Measurements from ENCODE around the gene RGS3. TPM values are rescaled to one million over a fixed set of nuclear protein-coding genes. Genes with fewer than 3 reads are reported as not detected.

Gene RGS3
- total and polyA plus RNA-seq, 10 of the 15 experiments (the other 5 are each of a cell fraction or from before 2014, with no cell fraction given): 2.9 to 138 (median 28.8) TPM

GRCh38 chr9:113416149-113416721, 47.3 kb upstream of the RGS3 start (continued):
- TF ChIP-seq ZBTB11 (CRISPR knock-in tag; IDR thresholded peaks at IDR 0.05): no peak
- TF ChIP-seq EP300 (IDR thresholded peaks at IDR 0.05; ENCODE audit: borderline replicate concordance in 1 of 2, control insufficient read depth in 1 of 2, low read depth in 2 of 2, low read length in 2 of 2): 0 out of 4 replicates have a peak, but pooled peaks of 1 of the 2 experiments have one; percentile 45
- TF ChIP-seq EED (IDR thresholded peaks at IDR 0.05; ENCODE audit: low read depth): peak; percentile 58; the same call in 1 of the 2 replicates
- TF ChIP-seq TCF12 (IDR thresholded peaks at IDR 0.05; ENCODE audit: low read depth, low read length): peak; percentile 81
- TF ChIP-seq, protein P1, sequence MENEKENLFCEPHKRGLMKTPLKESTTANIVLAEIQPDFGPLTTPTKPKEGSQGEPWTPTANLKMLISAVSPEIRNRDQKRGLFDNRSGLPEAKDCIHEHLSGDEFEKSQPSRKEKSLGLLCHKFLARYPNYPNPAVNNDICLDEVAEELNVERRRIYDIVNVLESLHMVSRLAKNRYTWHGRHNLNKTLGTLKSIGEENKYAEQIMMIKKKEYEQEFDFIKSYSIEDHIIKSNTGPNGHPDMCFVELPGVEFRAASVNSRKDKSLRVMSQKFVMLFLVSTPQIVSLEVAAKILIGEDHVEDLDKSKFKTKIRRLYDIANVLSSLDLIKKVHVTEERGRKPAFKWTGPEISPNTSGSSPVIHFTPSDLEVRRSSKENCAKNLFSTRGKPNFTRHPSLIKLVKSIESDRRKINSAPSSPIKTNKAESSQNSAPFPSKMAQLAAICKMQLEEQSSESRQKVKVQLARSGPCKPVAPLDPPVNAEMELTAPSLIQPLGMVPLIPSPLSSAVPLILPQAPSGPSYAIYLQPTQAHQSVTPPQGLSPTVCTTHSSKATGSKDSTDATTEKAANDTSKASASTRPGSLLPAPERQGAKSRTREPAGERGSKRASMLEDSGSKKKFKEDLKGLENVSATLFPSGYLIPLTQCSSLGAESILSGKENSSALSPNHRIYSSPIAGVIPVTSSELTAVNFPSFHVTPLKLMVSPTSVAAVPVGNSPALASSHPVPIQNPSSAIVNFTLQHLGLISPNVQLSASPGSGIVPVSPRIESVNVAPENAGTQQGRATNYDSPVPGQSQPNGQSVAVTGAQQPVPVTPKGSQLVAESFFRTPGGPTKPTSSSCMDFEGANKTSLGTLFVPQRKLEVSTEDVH (IDR thresholded peaks at IDR 0.05; ENCODE audit: low read depth, partially characterized antibody): no peak
- no peak for TF ChIP-seq NFYA (IDR thresholded peaks at IDR 0.05; ENCODE audit: borderline replicate concordance, low read depth, low read length)
- TF ChIP-seq TBL1XR1 (IDR thresholded peaks at IDR 0.05; ENCODE audit: low read depth, low read length): no peak
- no peak for TF ChIP-seq HDAC2 (IDR thresholded peaks at IDR 0.05)
- TF ChIP-seq SPI1 (IDR thresholded peaks at IDR 0.05; ENCODE audit: borderline replicate concordance, insufficient read depth, low read depth, low read length): peak; percentile 89
- no peak for TF ChIP-seq CHD4 (IDR thresholded peaks at IDR 0.05)
- TF ChIP-seq BACH1 (IDR thresholded peaks at IDR 0.05; ENCODE audit: borderline replicate concordance): no peak
- TF ChIP-seq TCF3 (IDR thresholded peaks at IDR 0.05; ENCODE audit: borderline replicate concordance, insufficient read depth, low read depth, low read length): no peak; the same call in 1 of the 2 replicates
- no peak for TF ChIP-seq ATF2 (IDR thresholded peaks at IDR 0.05; ENCODE audit: low read length)
- no peak for TF ChIP-seq KLF5 (IDR thresholded peaks at IDR 0.05; ENCODE audit: partially characterized antibody)
- no peak for TF ChIP-seq MEF2A (IDR thresholded peaks at IDR 0.05; ENCODE audit: insufficient read depth, low read depth, low read length)
- TF ChIP-seq FOXK2 (IDR thresholded peaks at IDR 0.05): no peak
- TF ChIP-seq RAD51 (IDR thresholded peaks at IDR 0.05): no peak
- no peak for TF ChIP-seq SRF (IDR thresholded peaks at IDR 0.05; ENCODE audit: low read depth in 2 of 2, low read length in 2 of 2)
- peak; percentile 59; the same call in 1 of the 2 replicates for TF ChIP-seq IKZF1 (conservative IDR thresholded peaks at IDR 0.05)
- TF ChIP-seq BRCA1 (IDR thresholded peaks at IDR 0.05; ENCODE audit: low read depth, low read length): no peak
- TF ChIP-seq STAT3 (IDR thresholded peaks at IDR 0.05; ENCODE audit: low read depth, low read length): no peak
- TF ChIP-seq WRNIP1 (IDR thresholded peaks at IDR 0.05; ENCODE audit: borderline replicate concordance, low read depth, low read length): no peak
- TF ChIP-seq MYB (IDR thresholded peaks at IDR 0.05; ENCODE audit: borderline replicate concordance, low read depth, low read length): no peak

All from GM12878 (cell line).